HG02623 (cell line): ENCODE measurements around the gene CACNG5.

Source experiments
- ATAC-seq: cut with Tn5 transposase; IDR thresholded peaks from one replicate; pipeline ENCODE4 v1.9.1; 2021; ENCODE audit warnings: moderate library complexity; ENCODE audit not compliant: unreplicated experiment

Gene CACNG5, protein sequence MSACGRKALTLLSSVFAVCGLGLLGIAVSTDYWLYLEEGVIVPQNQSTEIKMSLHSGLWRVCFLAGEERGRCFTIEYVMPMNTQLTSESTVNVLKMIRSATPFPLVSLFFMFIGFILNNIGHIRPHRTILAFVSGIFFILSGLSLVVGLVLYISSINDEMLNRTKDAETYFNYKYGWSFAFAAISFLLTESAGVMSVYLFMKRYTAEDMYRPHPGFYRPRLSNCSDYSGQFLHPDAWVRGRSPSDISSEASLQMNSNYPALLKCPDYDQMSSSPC

DNA sequence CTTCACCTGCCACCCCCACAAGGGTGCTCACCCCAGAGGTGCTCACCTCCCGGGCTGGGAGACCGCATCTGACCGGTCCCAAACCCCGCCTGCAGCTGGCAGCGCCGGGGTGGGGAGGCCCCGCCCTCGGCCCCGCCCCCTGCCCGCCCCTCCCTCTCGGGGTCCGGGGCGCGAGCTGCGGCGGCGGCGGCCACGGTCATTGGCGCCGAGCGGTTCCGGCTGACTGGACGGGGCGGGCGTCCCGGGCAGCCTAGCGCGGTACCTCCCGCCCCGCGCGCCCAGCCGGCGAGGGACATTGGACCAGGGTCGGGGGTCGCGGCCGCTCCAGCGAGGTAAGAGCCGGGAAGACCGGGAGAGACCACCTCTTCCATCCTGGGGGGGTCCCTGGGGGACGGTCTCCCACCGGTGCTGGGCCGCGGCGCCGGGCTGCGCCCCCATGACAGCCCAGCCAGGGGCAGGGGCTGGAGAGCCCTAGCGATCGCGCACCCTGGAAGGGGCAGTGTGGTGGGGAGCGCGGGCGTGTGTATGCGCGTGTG, at the start of gene CACNG5:
Gene CACNG5 (plus strand): TSS at position 199 of the 536 bp plus-strand sequence. CDS start 42,216 bp downstream, outside the sequence.
- ATAC-seq: no peak

DNA sequence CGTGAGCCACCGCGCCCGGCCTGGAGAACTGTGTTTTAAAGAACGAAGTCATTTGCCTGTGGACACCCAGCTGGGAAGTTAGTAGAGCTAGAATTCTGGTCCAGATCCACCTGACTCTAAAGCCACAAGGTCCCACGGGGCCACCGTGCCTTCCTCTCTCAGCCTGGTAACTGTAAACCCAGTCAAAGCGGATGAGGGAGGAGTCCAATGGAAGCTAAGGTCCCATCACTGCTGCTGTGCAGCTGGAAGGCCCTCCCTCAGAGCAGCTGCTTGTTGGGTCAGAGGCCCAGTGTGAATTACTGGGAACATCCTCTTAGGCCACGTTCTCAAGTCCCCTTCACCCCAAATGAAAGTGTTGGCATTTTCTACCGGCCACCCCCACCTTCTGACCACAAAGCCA, 48.8 kb upstream of the CACNG5 start:
- no peak for ATAC-seq

DNA sequence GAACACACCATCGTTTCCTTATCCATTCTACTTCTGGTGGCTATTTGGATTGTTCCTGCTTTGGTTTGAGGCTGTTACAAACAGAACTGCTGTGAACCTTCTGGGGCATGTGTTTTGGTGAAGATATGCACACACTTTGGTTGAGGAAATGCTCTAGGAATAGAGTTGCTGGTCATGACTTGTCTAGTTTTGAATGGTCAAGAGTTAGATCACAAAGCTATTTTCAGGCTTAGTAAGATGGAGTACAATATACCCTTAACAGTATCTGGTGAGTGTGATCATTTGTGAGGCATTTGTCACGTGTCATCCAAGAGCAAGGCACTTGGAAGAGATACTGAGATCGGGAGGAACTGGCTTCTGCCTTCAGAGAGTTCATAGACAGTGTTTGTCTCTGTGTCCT, 47.0 kb upstream of the CACNG5 start:
- ATAC-seq: no peak

DNA sequence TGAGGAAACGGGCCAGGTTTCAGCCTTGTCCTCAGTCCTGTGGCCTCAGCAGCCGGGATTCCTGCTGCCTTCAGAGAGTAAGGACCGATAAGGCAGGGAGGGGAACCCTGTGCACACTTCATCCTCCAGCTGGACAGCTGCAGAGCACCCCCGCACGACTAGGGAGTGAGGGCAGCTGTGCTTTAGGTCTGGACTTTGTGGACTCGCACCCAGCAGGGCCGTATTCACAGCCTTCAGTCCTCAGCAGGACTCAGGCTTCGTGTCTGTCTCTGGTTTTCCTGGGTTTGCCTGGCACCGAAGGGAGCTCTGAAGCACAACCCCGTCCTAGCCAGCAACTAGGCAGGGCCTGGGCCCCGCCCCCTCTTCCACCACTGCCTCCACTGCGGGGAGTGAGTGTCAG, 45.8 kb upstream of the CACNG5 start:
- no peak for ATAC-seq

DNA sequence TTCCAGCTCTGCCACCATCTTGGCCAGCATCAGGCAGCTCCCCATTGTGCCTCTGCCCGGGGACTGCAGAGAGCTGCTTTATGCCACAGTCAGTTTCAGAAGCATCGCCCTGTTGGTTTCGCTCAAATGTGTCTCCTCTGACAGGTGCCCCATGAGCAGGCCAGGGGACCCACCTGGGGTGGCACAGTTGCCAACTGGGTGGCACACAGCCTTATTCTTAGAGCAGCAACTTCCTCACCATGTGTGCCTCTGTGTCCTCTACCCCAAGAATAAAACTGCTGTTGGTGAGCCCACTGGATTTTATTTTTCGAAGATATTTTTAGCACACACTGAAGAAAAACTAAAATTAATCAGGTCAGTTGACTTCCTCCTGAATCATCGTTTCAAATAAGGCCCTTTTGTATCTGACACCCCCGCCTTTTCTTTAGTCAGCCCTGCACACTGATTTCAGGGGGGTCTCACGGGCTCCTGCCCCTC, 44.9 kb upstream of the CACNG5 start:
- no peak for ATAC-seq

DNA sequence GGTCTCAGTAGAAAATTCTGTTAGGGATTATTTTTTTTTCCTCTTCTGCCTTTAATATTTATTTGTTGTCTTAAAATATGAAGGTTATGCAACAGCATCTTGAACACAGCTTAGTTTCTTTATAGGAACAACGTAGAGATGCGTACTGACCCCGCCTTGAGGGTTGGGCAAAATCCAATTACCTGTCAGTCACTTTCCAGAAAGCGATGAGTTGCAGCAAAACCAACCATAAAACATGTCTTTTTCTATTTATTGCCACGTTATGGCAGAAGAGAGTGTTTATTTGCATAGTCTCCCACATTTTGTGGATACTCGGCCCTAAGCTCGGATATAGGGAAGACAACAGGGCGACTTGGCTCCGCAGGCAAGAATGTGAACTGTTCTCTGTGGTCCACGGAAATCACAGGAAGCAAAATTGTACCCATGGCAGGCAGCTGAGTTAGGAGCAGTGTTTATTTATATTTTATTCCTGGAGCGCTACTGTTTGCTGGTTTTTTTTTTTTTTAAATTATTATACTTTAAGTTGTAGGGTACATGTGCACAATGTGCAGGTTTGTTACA, 44.3 kb upstream of the CACNG5 start:
- no peak for ATAC-seq

DNA sequence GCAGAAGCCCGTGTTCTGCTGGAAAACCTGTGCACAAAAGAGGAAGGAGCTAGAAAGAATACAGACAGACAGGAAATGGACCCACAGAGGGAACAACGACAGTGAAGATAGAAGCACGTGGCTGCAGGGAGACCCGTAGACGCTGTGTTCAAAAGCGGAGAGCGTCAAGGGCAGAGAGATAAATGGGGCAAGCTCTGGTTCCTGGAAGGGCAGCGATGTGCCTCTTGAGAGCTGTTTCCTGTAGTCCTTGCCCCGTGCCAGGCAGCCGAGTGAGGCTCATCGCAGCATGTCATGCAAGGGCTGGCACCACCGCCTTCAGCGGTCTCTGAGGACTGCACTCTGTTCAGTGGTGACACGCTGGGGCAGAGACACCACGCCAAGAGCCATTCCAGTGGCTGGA, 43.6 kb upstream of the CACNG5 start:
- no peak for ATAC-seq

DNA sequence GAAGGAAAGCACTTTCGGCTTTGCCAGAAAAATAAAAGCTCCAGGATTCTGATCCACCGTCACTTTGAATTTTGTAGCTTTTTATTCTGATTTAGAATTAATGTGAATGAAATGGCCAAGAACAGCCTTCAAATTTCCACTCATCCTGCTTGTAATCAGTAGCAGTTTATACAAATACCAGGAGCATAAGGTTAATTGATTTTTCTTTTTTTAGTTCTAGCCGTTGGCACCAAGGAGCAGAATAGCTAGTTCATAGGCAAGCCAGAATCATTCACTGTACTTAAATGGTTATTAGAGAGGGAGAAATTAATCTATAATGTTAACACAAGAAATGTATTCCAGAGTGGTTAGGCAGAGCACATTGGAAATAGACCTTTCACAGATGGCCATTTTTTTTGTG, 41.1 kb upstream of the CACNG5 start:
- no peak for ATAC-seq

DNA sequence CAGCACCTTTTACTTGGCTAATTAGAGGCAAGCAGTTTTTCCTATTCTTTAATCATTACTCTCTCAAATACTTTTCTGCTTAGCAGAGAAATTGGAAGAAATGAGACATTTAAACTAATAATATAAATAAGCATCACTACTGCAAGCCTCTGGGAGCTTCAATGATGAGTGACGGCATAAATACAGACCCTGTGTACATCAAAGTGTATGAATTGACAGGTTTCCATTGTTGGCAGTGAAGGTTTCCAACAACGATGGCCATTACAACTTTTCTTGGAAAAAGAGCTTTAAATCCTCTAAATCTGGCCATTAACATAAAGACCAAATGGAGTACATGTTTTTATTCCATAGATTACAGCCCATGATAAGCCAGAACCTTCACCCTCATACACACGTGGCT, 39.4 kb upstream of the CACNG5 start:
- ATAC-seq: no peak

DNA sequence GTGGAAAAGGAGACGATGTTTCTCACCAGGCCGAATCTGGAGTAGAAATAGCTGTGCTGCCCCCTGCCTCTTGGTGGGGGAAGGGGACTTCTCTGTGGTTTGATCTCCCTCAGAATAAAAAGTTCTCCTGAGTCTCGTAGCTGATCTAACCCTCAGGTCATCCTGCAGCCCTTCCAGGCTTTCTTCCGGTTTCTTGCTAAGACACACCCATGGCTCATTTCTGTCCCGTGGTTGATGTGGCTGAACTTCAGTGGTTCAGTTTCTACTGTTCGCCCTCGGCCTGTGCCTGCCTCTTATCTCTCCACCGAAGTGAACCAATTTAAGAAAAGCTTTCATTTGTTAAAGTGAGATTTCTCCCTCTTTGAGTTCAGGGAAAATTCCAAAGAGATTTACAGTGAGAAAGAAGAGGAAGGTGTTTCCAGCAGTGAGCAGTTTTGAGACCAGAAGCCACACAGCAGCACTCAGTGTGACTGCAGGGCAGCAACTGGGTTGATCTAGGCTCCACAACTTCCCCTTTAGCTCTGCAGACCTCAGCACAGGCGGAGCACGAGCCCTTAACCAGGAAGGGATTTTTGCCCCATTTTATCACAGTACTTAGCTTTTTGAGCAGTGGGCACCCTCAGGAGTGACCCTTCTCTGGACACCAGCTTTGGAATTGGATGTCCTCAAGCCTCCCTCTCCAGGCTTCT, 34.9 kb upstream of the CACNG5 start:
- no peak for ATAC-seq

DNA sequence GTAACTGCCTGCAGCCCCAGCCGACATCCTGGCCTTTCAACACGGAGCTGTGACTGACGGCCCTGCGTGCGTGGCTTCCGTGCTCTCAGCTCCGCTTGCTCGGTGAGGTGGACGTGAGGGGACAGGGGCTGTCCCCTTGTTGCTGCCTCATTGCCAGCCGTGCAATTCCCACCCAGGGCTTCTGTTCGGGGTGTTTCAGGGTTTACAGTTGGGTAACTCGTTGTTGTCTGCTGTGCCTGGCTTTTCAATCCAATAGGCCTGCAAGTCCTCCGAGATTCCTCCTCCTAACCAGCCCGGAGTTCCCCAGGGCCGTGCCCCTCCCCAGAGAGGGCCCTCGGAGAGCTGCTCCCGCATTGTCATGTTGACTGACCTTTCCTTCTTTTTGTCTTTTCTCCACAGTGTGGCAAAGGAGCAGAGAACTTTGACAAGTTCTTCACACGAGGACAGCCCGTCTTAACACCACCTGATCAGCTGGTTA, 31.4 kb upstream of the CACNG5 start:
- no peak for ATAC-seq

DNA sequence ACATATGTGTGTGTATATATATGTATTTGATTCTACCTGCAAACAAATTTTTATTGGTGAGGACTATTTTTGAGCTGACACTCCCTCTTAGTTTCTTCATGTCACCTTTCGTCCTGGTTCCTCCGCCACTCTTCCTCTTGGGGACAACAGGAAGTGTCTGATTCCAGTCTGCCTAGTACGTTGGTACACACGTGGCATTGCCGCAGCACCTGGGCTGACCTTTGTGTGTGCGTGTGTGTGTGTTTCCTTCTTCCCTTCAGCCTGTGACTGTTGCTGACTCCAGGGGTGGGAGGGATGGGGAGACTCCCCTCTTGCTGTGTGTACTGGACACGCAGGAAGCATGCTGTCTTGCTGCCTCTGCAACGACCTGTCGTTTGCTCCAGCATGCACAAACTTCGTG, 29.4 kb upstream of the CACNG5 start:
- no peak for ATAC-seq

DNA sequence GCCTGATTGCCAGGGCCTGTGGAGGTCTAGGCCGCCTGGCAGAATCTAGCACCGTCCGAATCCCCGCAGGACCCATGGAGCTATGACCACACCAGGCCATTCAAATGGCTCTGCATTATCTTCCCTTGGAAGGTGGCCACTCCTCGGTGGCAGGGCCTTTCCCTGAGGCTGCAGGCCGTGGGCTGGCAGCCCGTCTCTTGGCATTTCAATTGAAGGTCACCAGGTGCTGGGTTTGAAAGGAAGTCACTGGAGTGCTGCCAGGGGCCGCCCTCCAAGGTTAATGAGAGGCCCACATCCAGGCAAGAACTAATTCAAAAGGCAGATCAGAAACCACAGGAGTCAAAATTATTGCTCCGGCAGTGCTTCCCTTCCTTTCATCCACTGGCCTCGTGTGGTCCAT, 27.7 kb upstream of the CACNG5 start:
- no peak for ATAC-seq

DNA sequence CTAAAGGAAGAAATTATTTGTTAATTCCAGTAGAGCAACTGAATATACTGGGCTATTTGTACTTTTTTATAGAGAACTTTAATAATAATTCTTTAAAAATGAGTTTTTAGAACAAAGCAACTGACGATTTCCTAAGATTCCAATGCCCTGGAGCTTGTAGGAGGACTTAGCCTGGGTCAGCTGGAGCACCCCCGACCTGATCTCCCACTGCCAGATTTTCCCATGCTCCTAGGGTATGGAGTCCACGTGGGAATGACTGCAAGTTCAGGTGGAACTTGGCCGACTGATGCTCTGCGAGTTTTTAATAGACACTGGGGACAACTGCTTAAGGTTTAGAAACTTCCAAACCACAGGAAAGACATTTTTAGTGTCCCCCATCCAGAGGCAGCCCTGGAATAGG, 25.5 kb upstream of the CACNG5 start:
- ATAC-seq: no peak

DNA sequence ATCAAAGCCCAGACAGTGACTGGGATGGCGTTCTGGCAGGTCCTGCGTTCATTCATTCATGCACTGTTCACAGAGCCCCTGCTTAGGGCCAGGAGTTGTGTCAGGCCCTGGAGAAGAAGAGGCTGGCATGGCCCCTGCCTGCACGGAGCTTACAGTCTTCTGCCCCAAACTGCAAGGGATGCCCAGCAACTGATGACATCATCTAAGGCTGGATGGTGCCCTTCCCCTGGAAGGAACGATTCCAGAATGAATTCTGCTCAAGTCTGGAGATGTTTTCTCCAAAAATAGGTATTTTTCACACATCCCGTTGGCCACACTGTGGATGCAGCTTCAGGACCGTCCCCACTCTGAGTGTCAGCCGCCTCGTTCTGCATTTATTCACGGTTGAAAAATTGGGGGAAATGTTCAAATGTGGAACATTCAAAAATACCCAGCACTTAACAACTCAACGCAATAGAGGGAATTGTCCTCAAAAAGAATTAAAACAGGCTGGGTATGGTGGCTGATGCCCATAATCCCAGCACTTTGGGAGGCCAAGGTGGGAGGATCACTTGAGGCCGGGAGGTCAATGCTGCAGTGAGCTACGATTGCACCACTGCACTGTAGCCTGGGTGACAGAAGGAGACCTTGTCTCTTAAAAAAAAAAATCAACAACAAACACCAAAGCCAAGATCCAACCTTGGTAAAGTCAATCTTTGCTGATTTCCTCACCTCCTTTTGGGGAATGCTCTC, 23.8 kb upstream of the CACNG5 start:
- ATAC-seq: no peak

DNA sequence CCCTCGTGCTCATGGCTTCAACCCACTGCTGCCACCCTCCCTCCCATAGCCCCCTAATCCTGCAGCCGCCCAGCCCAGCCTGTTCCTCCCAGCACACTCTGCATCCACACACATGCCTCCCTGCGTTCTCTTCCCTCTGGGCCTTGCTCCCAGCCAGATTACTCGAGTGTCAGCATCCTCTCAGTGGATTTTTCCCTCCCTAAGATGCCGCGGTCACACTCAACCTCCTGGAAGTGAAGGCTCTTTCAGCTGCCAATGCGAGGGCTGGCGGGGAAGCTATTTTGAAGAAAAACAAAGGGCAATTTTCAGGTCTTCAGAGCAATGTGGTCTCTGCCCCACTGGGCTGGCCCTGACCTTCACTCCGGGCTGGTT, 23.2 kb upstream of the CACNG5 start:
- no peak for ATAC-seq

DNA sequence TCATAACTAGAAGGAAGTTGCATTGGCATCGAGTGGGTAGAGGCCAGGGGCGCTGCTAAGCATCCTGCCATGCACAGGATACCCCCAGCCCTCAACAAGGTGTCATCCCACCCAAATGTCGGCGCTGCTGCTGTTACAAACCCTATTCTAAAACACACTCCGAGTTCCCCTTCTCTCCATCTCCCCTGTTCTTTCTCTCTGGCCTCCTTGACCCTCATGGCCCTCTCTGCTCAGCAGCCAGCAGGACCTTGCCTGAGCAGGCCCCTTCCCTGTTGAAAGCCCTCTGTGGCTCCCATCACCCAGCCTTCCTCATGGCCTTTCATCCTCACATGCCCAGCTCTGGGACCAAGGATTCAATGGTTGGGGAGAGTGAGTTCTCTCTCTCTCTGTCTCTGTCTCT, 22.3 kb upstream of the CACNG5 start:
- no peak for ATAC-seq

DNA sequence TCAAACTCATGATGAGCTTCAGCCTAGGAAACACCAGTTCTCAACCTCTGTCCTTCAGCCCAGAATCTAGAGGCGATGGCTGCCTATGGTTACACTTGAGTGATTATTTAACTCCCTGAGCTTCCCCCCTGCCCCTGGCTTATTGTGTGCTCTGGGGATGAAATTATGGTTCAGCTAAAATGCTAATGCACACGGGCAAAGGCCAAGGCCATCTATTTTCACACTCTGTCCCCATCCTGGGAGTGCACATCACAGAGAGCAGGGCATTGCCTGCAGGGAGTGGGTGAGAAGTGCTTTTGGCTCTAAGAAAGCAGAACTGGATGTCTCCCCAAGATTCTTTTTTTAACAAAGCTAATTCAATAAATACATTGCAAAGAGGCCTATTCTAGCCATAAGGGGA, 21.6 kb upstream of the CACNG5 start:
- no peak for ATAC-seq

DNA sequence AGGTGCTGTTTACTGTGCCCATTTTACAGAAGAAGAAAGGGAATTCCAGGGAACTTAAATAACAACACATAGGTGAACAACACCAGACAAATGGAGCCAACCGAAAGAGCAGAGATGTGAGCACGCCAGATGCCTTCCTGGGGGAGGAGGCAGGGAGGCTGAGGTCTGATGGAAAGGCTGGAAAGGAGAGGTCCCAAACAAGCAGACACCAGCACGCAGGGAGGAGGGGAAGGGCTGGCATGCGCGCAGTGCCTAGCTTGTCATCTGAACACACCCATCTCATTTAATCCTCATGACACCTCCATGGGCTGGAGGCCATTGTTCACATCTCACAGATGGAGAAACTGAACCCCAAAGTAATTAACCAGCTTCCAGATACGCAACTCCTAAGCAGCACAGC, 20.9 kb upstream of the CACNG5 start:
- no peak for ATAC-seq

DNA sequence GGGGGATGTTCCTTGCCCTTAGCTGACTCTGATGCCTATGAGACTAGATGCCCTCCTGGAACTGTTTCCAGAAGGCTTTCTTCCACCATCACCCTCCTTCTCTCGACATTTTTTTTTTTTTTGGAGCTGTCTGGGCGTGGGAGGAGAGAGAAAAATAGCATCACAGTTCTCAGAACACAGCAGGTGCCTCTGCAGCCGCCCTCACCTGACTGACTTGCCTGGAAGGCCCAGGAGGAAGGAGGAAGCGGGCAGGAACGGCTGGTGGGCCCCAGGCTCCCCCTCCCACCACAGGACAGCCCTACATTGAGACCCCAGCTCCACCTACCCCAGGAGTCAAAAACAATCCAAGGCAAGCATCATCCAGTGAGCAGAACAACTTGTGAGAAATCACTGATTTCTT, 20.3 kb upstream of the CACNG5 start:
- ATAC-seq: no peak

DNA sequence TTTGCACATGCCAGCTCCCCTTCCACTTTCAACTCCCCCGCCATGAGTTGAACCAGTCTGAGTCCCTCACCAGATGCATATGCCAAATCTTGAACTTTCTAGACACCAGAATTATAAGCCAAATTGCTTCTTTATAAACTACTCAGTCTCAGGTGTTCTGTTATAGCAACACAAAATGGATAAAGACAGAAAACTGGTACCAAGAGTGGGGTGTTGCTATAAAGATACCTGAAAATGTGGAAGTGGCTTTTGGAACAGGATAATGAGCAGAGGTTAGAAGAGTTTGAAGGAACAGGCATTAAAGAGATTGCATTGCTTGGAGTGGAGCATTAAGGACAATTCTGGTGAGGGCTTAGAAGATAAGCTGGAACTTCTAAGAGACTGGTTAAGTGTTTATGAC, 17.2 kb upstream of the CACNG5 start:
- ATAC-seq: no peak
